Measurements from ENCODE around the gene SLC22A23. TPM values are rescaled to one million over a fixed set of nuclear protein-coding genes. Genes with fewer than 3 reads are reported as not detected.
"Not testable (repeated sequence)": the region's sequence is repeated elsewhere in the genome, so short reads cannot be mapped to it uniquely, and the experiment has no call there.

The SLC22A23 gene
- total RNA-seq, 1 experiment from 2014 or later = 3.9 TPM

DNA sequence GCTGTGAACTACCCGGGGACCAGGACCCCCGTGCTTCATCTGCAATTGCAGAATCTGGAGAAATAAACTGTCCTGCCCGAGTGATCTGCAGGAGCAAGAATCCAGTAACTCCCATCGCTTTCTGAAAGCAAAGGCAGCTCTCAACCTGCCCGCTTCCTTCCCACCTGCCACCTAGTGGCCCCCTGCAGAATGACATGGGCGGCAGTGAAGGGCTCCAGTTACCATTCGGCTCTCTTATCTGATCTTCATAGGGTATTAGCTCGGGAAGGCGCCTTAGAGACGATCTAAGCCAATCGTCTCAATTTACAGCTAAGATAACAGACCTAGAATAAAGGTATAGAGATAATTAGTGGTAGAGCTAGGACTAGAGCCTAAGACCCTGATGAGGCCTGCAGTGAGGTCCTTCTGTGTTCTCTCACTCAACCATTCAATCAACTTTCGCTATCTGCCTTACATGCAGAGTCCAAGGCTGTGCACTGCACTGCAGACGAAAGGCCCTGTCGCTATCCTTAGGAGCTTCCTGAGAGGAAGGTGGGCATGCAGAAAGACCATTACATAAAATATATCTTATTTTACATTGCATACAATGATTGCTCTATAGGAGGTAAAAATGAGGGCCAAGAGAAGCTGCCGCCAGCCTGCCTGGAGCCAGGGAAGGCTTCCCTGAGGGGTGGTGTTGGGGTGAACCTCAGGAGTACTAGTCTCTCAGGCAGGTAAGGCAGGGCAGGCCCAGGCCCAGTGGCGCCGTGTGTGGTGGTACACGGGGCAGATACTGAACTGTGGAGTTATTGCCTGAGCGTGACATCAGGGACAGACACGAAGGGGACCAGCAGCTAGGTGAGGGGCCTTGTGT is 205.2 kb downstream of the SLC22A23 start:
- DNase-seq (ENCODE audit: low read depth) = peak; percentile 76

DNA sequence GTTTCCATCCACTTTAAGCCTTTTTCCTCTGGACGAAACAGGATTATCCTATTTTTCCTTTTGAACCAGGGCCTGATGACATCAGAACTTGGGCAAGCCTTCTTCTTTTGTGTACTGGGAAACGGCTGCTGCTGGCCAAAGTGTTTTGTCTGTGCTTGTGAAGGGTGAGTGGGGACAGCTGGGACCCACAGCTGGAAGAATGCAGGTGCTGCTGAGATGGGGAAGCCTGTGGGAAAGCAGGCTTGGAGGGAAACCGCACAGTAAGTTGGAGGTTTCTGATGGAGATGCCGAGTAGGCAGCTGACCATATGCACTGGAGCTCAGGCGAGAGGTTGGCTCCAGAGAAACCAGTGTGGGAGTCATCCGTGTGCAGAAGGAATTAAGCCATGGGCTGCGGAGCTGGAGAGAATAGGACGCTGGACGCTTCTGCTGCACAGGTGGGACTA is 206.6 kb downstream of the SLC22A23 start:
- no peak for DNase-seq (ENCODE audit: low read depth)

DNA sequence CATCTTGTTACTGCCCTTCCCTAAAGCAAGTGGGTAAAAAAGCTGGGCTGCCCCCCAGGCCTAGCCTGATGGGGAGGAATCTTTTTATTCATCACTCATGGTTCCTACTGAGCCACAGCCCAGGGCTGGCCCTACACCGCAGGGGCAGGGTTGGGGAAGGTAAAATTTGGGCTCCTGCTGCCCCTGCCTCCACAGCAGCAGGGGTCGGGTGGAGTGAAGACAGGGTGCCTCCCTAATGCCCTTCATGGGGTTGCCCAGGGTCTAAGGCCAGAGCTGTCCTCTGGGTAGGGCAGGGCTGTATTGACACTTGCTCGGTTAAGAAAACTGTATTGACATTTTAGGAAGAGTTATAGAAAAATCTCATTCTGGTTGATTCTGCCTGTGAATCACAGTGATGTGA is 207.0 kb downstream of the SLC22A23 start:
- no peak for DNase-seq (ENCODE audit: low read depth)

DNA sequence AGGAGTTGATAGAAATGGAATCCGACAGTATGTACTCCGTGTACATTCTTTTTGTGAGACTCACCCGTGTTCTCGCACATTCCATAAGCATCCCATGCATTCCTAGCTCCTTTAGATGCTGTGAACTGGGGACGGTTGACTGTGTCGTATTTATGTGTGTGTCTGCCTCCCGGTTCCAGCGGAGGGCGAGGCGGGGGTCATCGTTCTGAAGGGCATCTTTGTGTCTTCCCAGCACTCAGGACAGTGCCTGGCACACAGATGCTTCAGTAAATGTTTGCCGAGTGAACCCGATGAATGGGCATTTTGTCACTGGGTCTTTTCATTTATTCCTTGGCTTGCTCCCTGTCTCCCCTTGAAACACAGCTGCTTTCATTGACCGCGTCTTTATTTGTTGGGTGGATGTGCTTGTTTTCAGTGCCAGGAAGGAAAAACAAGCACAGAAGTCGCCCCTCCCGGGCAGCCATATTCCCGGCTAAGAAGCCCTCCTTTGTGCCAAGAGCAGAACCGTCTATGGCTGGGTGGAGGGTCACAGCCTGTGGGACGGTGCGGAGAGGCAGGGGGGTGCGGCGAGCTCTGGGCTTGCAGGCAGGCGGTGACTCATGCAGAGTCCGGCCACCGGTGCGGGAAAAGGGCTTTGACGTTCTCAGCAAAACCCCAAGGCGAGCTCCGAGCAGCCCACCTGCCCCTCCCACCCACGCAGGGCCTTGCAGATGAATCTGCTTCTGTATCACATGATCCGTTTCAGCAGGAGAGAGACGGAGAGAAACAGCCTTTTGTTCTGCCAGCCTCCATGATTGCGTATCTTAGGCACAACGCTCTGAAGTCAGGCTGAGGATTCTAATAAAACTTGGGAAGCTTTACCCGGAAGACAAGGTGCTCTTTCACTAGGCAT is 209.3 kb downstream of the SLC22A23 start:
- DNase-seq (ENCODE audit: low read depth) = peak; percentile 70

DNA sequence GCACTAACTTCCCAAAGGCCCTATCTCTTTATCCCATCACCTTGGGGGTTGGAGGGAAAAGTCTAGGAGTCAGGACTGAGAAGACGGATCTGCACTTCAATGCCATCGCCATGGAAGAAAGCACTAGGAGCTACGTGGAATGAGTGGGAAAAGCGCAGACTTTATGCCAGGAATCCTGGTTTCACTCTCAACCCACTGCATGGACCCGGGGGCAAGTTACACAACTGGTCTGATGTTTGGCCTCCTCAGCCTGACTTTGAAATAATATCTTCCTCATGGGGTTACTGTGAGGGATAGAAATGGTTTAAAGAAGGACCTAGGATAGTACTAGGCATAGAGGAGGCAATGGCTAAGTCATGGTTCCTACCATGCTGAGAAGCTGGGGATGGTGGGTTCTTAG is 211.6 kb downstream of the SLC22A23 start:
- no peak for DNase-seq (ENCODE audit: low read depth)

DNA sequence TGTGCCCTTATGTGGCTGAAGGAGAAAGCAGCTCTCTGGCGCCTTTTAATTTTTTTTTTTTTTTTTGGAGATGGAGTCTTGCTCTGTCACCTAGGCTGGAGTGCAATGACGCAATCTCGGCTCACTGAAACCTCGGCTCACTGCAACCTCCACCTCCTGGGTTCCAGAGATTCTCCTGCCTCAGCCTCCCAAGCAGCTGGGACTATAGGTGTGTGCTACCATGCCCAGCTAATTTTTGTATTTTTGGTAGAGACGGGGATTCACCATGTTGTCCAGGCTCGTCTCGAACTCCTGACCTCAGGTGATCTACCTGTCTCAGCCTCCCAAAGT is 212.1 kb downstream of the SLC22A23 start:
- DNase-seq (ENCODE audit: low read depth) = not testable (repeated sequence)

DNA sequence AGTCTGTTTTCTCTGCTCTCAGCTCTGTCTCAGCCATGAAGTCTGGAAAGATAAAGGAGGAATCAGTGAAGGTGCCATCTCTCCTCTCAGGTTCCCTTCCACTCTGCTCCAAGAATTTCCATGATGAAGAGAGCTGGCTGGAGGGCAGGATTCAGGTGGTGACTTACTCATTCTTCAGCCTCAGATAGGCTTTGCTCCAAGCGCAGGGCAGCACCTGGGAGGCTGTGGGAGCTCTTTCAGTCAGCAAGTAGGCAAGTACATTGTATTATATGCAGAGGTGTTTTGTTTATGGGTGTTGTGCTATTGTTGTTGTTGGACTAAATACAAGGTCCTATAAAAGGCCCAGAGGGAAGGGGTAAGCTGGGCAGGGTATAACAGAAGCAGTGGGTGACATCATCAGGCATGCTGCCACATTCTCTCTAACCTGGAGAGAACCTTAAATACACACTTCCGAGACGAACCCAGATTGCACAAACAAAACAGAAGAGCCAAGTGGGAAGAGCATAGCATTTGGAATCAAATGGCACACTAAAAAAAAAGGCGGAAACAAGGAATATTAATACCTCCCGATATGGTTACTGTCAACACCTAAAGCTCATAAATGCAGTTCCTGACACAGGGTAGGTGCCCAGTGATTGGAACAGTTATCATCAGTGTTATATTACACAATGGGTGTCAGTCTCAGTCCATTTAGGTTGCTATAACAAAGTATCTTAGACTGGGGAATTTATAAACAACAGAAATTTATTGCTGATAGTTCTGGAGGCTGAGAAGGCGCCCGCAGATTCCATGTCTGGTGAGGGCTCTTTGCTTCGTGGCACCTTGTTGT is 212.6 kb downstream of the SLC22A23 start:
- no peak for DNase-seq (ENCODE audit: low read depth)

DNA sequence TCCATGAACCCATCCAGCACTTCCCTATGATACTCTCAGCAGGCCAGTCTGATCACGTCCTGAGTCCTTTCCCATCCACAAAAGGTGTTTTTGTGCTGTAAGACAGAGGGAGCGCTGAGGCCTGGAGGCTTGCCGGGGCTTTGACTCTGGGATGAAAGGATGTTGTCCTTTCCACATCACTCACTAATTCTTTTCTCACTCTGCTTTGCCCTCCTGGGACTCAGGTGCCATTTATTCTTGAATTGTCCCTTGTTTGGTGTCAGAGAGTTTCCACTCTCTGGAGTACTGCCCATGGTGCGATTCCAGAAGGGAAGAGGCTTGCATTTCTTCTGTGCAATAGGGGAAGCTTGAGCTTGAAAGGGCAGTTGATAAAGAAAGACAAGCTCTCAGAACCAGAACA is 214.1 kb downstream of the SLC22A23 start:
- no peak for DNase-seq (ENCODE audit: low read depth)

DNA sequence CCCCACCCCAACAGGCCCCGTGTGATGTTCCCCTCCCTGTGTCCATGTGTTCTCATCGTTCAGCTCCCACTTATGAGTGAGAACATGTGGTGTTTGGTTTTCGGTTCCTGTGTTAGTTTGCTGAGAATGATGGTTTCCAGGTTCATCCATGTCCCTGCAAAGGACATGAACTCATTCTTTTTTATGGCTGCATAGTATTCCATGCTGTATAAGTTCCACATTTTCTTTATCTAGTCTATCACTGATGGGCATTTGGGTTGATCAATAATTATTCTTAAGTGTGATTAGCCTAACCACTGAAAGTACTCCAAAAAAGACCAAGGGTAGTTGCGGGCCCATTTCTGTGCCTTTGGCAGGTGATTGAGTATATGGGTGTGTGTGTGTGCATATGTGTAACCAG is 215.1 kb downstream of the SLC22A23 start:
- not testable (repeated sequence) for DNase-seq (ENCODE audit: low read depth)

DNA sequence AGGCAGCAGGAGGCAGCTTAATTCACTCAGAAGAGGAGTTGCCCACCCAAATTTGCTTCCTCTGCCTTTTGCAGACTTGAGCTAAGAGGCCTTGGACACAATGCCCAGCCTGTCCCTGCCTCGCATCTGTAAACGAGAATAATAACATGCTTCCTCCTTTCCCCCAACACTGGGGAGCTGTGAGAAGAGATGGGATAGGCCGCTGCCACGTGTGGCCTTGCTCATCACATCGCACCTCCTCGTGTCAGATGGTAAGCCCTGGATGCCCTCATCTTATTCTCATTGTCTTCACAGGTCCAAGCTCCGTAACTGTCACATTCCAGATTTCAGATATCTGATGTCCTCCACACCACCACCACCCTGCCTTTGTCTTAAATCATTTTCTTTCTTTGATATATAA is 216.3 kb downstream of the SLC22A23 start:
- DNase-seq (ENCODE audit: low read depth) = no peak

DNA sequence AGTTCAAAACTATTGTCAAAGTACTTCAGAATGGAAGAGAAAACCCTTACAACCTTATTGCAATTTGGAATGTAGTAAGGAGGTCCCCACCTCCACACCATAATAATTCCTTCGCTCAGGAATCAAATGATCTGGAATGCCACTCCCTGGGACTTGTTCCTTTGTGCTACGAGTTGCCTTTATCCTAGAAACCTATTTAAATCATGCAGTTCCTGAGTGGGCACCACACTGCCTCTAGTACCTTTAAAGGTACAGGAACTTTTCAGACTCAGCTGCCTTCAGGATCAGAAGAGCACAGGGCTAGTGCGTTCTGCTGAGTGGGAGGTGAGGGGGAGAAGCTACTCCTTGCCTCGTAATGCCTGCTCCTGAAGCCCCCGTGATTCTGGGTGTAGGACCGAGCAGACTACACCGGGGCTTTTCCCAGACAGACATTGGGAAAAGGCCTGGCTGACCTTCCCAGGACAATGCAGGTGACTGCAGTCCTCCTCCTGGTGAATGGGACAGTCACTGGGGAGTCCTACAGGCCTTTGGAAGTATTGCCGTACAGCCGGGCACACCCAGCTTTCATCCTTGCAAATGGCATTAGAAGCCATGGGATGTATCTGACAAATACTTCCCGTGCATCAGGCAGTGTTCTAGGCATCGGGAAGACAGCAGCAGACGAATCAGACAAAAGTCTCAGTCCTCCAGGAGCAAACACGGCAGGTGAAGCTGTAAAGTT is 217.6 kb downstream of the SLC22A23 start:
- DNase-seq (ENCODE audit: low read depth) = no peak

DNA sequence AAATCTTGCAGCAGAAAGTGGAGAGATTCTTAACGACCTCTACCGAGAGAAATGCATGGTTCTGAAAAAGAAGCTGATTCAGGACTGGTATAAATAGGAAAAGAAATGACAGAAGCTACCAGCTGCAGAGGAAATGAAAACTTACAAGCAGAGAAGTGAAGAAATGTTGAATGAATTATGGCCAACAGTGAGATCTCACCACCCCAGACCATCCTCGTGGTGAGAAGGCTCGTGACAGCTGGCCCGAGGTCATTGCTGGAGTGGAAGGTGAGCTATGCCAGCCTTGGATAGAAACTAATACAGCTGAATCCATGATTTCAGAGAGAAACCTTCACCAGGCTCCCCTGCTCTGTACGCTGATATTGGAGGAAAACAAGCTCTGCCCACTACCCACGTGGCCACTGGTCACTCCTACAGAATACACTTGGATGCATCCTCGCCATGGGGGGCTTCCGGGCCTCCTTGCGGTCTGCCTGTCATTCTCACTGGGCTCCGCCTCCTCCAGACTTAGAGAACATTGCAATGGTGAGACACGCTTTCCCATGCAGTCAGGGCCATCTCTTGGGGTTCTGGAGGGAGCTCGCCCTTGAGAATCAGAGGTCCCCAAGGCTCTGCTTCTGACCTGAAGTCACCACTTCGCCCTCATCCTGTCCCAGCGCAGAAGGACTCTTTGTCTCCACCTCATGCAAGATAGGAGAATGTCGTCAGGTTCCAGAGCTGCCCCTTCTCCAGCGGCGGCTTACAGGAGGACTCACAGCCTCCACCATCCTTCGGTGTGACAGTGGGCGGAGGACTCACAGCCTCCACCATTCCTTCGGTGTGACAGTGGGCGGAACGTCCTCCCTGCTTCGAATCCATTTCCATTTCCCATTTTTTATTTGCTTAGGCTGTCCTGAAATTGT is 218.8 kb downstream of the SLC22A23 start:
- no peak for DNase-seq (ENCODE audit: low read depth)

DNA sequence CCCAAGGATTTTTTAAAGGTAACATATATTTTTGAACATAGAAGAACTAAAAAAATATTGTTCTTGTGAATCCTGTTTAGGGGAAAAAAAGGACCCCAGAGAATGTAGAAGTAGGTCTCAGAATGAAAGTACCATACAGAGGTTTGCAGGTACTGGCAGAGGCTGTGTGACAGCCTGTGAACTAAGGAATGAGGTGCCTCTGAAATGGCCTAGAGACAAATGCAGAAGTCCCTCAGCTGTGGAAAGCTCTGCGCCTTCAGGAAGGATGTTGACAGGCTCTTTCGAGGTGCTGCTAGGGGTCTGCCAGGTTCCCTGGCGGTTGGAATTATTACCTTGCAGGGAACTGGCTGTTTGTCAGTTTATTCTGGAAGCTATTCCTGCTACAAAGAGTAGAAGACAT is 220.8 kb downstream of the SLC22A23 start:
- no peak for DNase-seq (ENCODE audit: low read depth)

DNA sequence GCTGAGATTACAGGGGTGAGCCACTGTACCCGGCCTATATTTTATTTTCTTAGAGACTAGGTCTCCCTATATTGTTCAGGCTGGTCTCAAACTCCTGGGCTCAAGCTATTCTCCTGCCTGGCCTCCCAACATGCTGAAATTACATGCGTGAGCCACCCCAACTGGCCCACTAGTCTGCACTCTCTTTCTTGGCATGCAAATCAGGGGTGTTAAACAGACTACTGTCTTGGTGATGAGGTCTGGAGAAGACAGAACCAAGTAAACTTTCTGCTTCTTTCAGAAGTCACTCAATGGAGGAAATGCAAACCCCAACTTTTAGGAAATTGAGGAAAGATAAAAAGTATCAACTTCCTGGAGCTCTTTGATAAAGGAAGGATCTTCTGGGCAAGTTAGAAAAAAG is 221.4 kb downstream of the SLC22A23 start:
- DNase-seq (ENCODE audit: low read depth) = no peak

DNA sequence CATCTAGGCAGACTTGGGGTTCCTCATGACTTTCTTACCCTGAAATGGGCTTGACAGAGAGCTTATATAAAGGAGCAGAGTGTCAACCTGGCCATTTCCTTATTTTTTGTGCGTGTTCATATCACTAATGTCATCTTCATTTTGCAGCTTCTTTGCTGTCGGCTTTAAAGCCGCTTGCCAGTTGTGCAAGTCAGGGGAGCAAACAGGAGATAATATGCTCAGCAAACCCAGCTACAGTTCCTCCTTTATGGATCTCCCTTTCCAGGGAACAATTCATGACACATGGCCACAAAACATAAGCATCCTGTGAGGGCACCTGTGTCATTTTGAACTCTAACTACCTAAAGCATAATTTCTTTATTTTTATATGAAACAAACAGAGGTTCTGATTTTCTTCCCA is 222.9 kb downstream of the SLC22A23 start:
- no peak for DNase-seq (ENCODE audit: low read depth)

DNA sequence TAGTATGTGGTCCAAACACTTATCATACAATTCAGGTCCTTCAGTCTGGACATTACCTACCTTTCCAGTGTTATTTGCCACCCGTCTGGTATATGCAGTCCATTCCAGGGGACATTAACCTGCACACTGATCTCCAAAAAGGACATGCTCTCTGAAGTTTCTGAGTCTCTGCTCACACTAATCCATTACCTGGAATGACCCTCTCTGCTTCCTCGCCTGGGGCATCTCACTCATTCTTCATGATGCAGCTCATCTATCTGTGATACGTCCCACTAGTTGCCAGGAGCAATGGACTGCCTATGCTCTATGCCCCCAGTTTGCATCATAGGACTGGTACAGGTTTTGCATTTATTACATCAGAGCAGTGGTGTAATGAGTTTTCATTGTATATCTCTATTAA is 223.5 kb downstream of the SLC22A23 start:
- no peak for DNase-seq (ENCODE audit: low read depth)

DNA sequence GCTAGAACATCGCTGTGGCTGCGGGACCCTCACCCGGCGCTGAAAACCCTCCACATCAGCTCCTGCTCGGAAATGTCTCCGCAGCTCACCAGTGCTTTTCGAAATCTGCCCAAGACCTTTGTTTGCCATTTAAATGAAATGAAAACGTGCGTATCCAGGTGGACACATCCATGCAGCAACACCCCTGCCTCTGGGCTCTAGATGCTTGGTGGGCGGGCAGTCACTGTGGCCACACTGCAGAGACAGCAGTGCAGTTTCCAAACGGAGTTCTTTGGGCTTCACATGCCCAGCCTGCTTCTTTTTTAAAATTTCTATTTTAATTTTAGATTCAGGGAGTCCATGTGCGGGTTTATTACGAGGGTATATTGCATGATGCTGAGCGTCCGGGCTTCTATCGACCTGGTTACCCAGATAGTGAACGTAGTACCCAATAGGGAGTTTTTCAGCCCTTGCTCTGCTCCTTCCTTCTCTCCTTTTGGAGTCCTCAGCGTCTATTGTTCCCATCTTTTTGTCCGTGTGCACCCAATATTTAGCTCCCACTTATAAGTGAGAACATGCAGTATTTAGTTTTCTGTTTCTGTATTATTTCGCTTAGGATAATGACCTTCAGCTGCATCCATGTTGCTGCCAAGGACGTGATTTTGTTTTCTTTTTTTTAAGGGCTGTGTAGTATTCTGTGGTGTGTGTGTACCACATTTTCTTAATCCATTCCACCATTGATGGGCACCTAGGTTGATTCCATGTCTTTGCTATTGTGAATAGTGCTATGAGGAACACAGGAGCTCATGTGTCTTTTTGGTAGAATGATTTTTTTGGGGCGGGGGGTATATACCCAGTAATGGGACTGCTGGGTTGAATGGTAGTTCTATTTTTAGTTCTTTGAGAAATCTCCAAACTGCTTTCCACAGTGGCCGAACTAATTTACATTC is 224.6 kb downstream of the SLC22A23 start:
- DNase-seq (ENCODE audit: low read depth) = no peak

DNA sequence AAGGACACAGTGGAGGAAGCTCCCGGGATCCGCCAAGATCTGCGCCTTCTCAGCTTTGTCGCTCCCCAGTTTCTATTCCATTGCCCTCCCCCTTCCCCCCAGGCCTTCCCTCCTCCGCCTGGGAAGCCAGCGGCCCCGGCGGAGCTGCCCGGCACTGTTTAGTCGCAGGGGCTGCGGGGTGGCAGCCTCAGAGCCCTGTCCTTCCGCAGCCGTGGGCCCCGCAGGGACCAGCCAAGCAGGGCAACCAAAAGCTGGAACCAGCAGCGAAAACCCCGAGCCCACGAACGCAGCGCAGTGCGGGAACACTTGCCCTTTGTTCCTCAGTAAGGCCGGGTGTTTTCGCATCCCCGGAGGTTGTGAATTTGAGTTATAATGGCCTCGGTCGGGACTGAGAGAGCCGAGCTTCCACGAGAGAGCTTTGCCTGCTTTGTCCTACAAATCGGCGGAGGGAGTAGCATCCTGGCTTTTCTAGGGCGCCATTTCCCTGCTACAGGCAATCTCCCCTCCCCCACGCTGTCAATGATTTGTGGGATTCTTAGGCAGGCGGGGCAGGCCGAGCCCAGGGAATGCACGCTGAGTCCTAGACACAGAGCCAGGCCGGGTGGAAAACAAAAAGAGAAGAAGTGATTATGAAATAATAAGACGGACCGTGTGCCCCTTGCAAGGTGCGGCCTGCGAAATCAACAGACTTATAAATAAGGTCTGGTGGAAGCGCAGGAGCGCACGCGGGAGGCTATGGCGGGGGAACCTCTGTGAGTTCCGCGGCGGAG is 225.4 kb downstream of the SLC22A23 start:
- no peak for DNase-seq (ENCODE audit: low read depth)
